K562 (cell line): ENCODE measurements around the gene SH3RF1. TPM values are rescaled to one million over a fixed set of nuclear protein-coding genes. Genes with fewer than 3 reads are reported as not detected.

Experiments
- ATAC-seq: fragments of 200-7000 bp; cut with Tn5 transposase; 3 replicates; pipeline ENCODE4 v1.9.1; 2020; ENCODE audit warnings: moderate library complexity
- BruUV-seq: library from RNA; stranded (reverse); fragments of 400-500 nt; replicated peaks from 2 replicates; lab custom pipeline; 2021; lab: Mats Ljungman, UMichigan
- CTCF ChIA-PET: fragments of 300-600 bp; formaldehyde crosslinking; extraction: SDS; loops from one replicate; lab custom pipeline; 2021; ENCODE audit warnings: low intra/inter-chr PET ratio; lab: Yijun Ruan, JAX
- POLR2A ChIA-PET: fragments of 300-600, 350-650 bp; sonication (Branson Sonifier 250); formaldehyde crosslinking; extraction: SDS; loops from one replicate; lab custom pipeline; 2021; ENCODE audit warnings: antibody characterized with exemption, inconsistent platforms; lab: Yijun Ruan, JAX
- DNase-seq, 4 experiments: peaks; one replicate each; pipeline versions ENCODE4 v3.0.0 to v3.0.0-alpha.2; 2011 to 2018; ENCODE audit warnings: low spot score in 3 of 4, mixed read lengths in 3 of 4; ENCODE audit errors: extremely low read depth in 1 of 4
- FAIRE-seq: peaks from 2 replicates; lab custom pipeline; 2011; peaks lifted over from hg19 to GRCh38; lab: Jason Lieb, UNC
- H2AFZ ChIP-seq: 2 replicates; pipeline ENCODE4 v1.6.0; 2011; ENCODE audit warnings: low read depth, low read length, control low read depth, inconsistent platforms
- H3K27ac ChIP-seq: fragments of 200-600 bp; 3 replicates; pipeline ENCODE4 v1.8.0; 2011; ENCODE audit warnings: low read depth, mild to moderate bottlenecking, control low read depth, inconsistent platforms, low read length, moderate library complexity, mixed read lengths; ENCODE audit errors: extremely low read depth
- H3K27me3 ChIP-seq, 2 experiments: fragments of 300-600 bp in 1 of 2; 2 replicates in 1 of 2; 3 replicates in 1 of 2; pipeline versions ENCODE4 v1.6.0 to v1.8.0; 2011; ENCODE audit warnings: inconsistent platforms in 2 of 2, low read length in 2 of 2, mild to moderate bottlenecking in 1 of 2, mixed read lengths in 1 of 2, moderate library complexity in 1 of 2; ENCODE audit not compliant: control insufficient read depth in 2 of 2, insufficient read depth in 2 of 2
- H3K36me3 ChIP-seq: fragments of 300-600 bp; 3 replicates; pipeline ENCODE4 v1.8.0; 2011; ENCODE audit warnings: mild to moderate bottlenecking, low read length, inconsistent platforms; ENCODE audit not compliant: control insufficient read depth, insufficient read depth
- H3K4me1 ChIP-seq, 2 experiments: fragments of 200-600 bp in 1 of 2; replicated peaks in 1 of 2; 2 replicates in 1 of 2; 3 replicates in 1 of 2; pipeline versions ENCODE4 v1.5.1 to v1.8.0; 2011; ENCODE audit warnings: inconsistent platforms in 2 of 2, low read length in 2 of 2, mild to moderate bottlenecking in 1 of 2, mixed read lengths in 1 of 2, moderate library complexity in 1 of 2; ENCODE audit not compliant: control insufficient read depth in 2 of 2, insufficient read depth in 2 of 2
- H3K4me2 ChIP-seq: 2 replicates; pipeline ENCODE4 v1.6.1; 2011; ENCODE audit warnings: low read length, control low read depth, inconsistent platforms, mixed read lengths; ENCODE audit not compliant: insufficient read depth
- H3K4me3 ChIP-seq: fragments of 200-600 bp; sonication (generic), shearing (Covaris generic); 2 replicates; pipeline ENCODE4 v1.5.1; 2016; ENCODE audit warnings: control low read depth, inconsistent platforms
- H3K79me2 ChIP-seq: fragments of 200-600 bp; 3 replicates; pipeline ENCODE4 v1.8.0; 2011; ENCODE audit warnings: low read length, inconsistent platforms; ENCODE audit not compliant: control insufficient read depth, insufficient read depth
- H3K9ac ChIP-seq, 2 experiments: 2 replicates each; pipeline versions ENCODE4 v1.6.0 to v1.6.1; 2011; ENCODE audit warnings: low read depth in 2 of 2, low read length in 2 of 2, control low read depth in 1 of 2, inconsistent platforms in 1 of 2, mild to moderate bottlenecking in 1 of 2, mixed read lengths in 1 of 2; ENCODE audit not compliant: insufficient read depth in 1 of 2
- H3K9me1 ChIP-seq: one replicate; pipeline ENCODE4 v1.6.0; 2011; ENCODE audit warnings: inconsistent platforms, mild to moderate bottlenecking, low read length, moderate library complexity; ENCODE audit not compliant: control insufficient read depth, insufficient read depth
- H3K9me3 ChIP-seq: replicated peaks from 2 replicates; pipeline ENCODE4 v1.5.1; 2011; ENCODE audit warnings: low read depth, low read length, inconsistent platforms; ENCODE audit not compliant: control insufficient read depth, insufficient read depth
- H4K20me1 ChIP-seq: replicated peaks from 2 replicates; pipeline ENCODE4 v1.6.1; 2011; ENCODE audit warnings: low read length, inconsistent platforms, mixed read lengths; ENCODE audit not compliant: control insufficient read depth, insufficient read depth
- HBP1 ChIP-seq: fragments of 450-650 bp; formaldehyde crosslinking; IDR thresholded peaks from 2 replicates; pipeline ENCODE4 v1.4.0; 2022; ENCODE audit warnings: missing genetic modification characterization
- HNRNPL ChIP-seq: fragments of 200-400 bp; formaldehyde crosslinking; IDR thresholded peaks from 2 replicates; pipeline ENCODE4 v1.6.1; 2017; ENCODE audit warnings: low read depth, mild to moderate bottlenecking, low read length
- PHB ChIP-seq: fragments of 250-450 bp; sonication (Bioruptor Pico); IDR thresholded peaks from 2 replicates; pipeline ENCODE4 v1.5.0; 2021
- PKNOX1 ChIP-seq: fragments of 450-650 bp; IDR thresholded peaks from 2 replicates; pipeline ENCODE4 v1.6.1; 2016
- POLR2G ChIP-seq: fragments of 200-400 bp; formaldehyde crosslinking; IDR thresholded peaks from 2 replicates; pipeline ENCODE4 v1.6.1; 2017; ENCODE audit warnings: low read depth, mild to moderate bottlenecking, antibody characterized with exemption, low read length, moderate library complexity
- RBM17 ChIP-seq: fragments of 200-400 bp; formaldehyde crosslinking; IDR thresholded peaks from 2 replicates; pipeline ENCODE4 v1.6.1; 2017; ENCODE audit warnings: low read depth, mild to moderate bottlenecking, low read length, borderline replicate concordance
- SAFB ChIP-seq: fragments of 200-400 bp; formaldehyde crosslinking; IDR thresholded peaks from 2 replicates; pipeline ENCODE4 v1.6.1; 2017; ENCODE audit warnings: low read depth, low read length, borderline replicate concordance
- WHSC1 ChIP-seq: IDR thresholded peaks from one replicate; pipeline ENCODE4 v1.6.1; 2012; ENCODE audit warnings: low read length, control low read depth, inconsistent platforms
- ZNF143 ChIP-seq: sonication (generic); formaldehyde crosslinking; IDR thresholded peaks from 2 replicates; pipeline ENCODE4 v1.9.0; 2022; ENCODE audit warnings: mild to moderate bottlenecking, missing genetic modification reagents
- ZNF41 ChIP-seq: fragments of 250-450 bp; sonication (Bioruptor Pico); conservative IDR thresholded peaks from 2 replicates; pipeline ENCODE4 v1.4.0; 2020; ENCODE audit warnings: mild to moderate bottlenecking
- WGBS: fragments of 100-300 bp; shearing (Covaris generic); methylation state at CpG from one replicate; pipeline ENCODE4 v1.1.6; 2016; ENCODE audit warnings: low coverage, mixed read lengths; ENCODE audit not compliant: insufficient coverage; ENCODE audit errors: missing lambda C conversion rate; 5-methylcytosine and 5-hydroxymethylcytosine counted together
- in situ Hi-C: fragments of 300-500 bp; cut with MboI; formaldehyde crosslinking; loops from 4 replicates; pipeline ENCODE4 v1.15.0; 2018; ENCODE audit warnings: inconsistent platforms, mixed read lengths
- intact Hi-C: fragments of 100-400 bp; cut with micrococcal nuclease; formaldehyde crosslinking; loops from 2 replicates; pipeline ENCODE4 v1.14.2; 2022
- polyA plus RNA-seq, 8 experiments: library from polyadenylated mRNA; depleted of rRNA in 4 of 8; stranded (reverse) in 5 of 8; unstranded in 3 of 8; fragments of >200 nt; fragmentation: Nextera tagmentation in 2 of 8; fragmentation: Illumina TruSeq in 1 of 8; extraction: Ambion mirVana in 2 of 8; extraction: Trizol in 1 of 8; gene quantifications; 2 replicates each; pipeline versions ENCODE4 v1.2.1 to v1.2.3, GENCODE V29; 2011 to 2014; ENCODE audit warnings: inconsistent platforms in 1 of 8, missing spikeins in 1 of 8
- total RNA-seq, 7 experiments: library from RNA; depleted of rRNA in 6 of 7; stranded (reverse); fragments of >200 nt in 6 of 7; fragmentation: Illumina TruSeq in 2 of 7; extraction: Trizol in 2 of 7; gene quantifications; 2 replicates each; pipeline versions ENCODE4 v1.2.1 to v1.2.3, GENCODE V29; 2011 to 2021; ENCODE audit warnings: low replicate concordance in 1 of 7
- TF ChIP-seq, protein P1 (sequence below): sonication (generic); formaldehyde crosslinking; IDR thresholded peaks from 2 replicates; pipeline ENCODE4 v1.8.1; 2023; ENCODE audit warnings: missing genetic modification reagents, mild to moderate bottlenecking, borderline replicate concordance

SH3RF1 gene
- total and polyA plus RNA-seq, 9 of the 15 experiments (the other 6 are each of a cell fraction or from before 2014, with no cell fraction given) = 0.04 to 0.16 (median 0.11) TPM; not detected in 6

- no peak for TF ChIP-seq WHSC1
- TF ChIP-seq HBP1 (CRISPR knock-in tag) = no peak
- TF ChIP-seq RBM17 = no peak
These were observed 3.3 kb upstream of the SH3RF1 start (continued) for GRCh38 chr4:169274033-169274432.

GRCh38 chr4:169272265-169272886 lies 1.6 kb upstream of the SH3RF1 start:
- Histone ChIP-seq H3K9me1 (no peaks in the 10 kb centered on the region), H4K20me1 (no peaks in the 10 kb centered on the region), H3K4me2 (no peak overlapping the region), H3K9me3 (no peaks in the 10 kb centered on the region), H3K27me3 (peaks cover 19 to 29% of the 10 kb centered on the region in 2 experiments; a peak in 4 of 5 replicates), H3K9ac (no peak overlapping the region), H3K36me3 (no peaks in the 10 kb centered on the region), H3K4me3 (no peak overlapping the region), H3K27ac (no peak overlapping the region), H2AFZ (no peak overlapping the region), H3K79me2 (no peaks in the 10 kb centered on the region), H3K4me1 (peaks cover 0 to 18% of the 10 kb centered on the region in 2 experiments; a peak in 2 of 5 replicates)
- CTCF ChIA-PET = no interaction called here
- POLR2A ChIA-PET = interaction anchor here (0.5 to 0.6 kb wide), 2 partner anchors 15 to 768 kb away, joined by 3 read pairs; no protein-coding TSS in a partner anchor
- DNase-seq = no peak
- intact Hi-C loops (loop anchor here (10.0 kb wide), 1 partner anchor 212 kb away; no protein-coding TSS in a partner anchor), in situ Hi-C loops (no loop called here)
- 11% methylated on average over 3 of the region's 3 CpGs for whole genome bisulfite sequencing
- FAIRE-seq = no peak
- no TSS peak for BruUV-seq
- no peak for ATAC-seq
- TF ChIP-seq PKNOX1 = no peak
- no peak for TF ChIP-seq PHB (CRISPR knock-in tag)
- no peak for TF ChIP-seq ZNF41 (CRISPR knock-in tag)
- TF ChIP-seq, protein P1, sequence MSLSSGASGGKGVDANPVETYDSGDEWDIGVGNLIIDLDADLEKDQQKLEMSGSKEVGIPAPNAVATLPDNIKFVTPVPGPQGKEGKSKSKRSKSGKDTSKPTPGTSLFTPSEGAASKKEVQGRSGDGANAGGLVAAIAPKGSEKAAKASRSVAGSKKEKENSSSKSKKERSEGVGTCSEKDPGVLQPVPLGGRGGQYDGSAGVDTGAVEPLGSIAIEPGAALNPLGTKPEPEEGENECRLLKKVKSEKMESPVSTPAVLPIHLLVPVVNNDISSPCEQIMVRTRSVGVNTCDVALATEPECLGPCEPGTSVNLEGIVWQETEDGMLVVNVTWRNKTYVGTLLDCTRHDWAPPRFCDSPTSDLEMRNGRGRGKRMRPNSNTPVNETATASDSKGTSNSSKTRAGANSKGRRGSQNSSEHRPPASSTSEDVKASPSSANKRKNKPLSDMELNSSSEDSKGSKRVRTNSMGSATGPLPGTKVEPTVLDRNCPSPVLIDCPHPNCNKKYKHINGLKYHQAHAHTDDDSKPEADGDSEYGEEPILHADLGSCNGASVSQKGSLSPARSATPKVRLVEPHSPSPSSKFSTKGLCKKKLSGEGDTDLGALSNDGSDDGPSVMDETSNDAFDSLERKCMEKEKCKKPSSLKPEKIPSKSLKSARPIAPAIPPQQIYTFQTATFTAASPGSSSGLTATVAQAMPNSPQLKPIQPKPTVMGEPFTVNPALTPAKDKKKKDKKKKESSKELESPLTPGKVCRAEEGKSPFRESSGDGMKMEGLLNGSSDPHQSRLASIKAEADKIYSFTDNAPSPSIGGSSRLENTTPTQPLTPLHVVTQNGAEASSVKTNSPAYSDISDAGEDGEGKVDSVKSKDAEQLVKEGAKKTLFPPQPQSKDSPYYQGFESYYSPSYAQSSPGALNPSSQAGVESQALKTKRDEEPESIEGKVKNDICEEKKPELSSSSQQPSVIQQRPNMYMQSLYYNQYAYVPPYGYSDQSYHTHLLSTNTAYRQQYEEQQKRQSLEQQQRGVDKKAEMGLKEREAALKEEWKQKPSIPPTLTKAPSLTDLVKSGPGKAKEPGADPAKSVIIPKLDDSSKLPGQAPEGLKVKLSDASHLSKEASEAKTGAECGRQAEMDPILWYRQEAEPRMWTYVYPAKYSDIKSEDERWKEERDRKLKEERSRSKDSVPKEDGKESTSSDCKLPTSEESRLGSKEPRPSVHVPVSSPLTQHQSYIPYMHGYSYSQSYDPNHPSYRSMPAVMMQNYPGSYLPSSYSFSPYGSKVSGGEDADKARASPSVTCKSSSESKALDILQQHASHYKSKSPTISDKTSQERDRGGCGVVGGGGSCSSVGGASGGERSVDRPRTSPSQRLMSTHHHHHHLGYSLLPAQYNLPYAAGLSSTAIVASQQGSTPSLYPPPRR (CRISPR knock-in tag) = no peak
- no peak for TF ChIP-seq ZNF143 (CRISPR knock-in tag)
- TF ChIP-seq SAFB = no peak
- TF ChIP-seq HNRNPL = no peak
- TF ChIP-seq POLR2G = no peak
